Measurements from ENCODE around the gene XRCC4. TPM values are rescaled to one million over a fixed set of nuclear protein-coding genes. Genes with fewer than 3 reads are reported as not detected.

XRCC4 gene
- total RNA-seq, 1 donor, result 8.0 TPM

GRCh38 chr5:83145241-83145640 lies 67.9 kb downstream of the XRCC4 start:
- Histone ChIP-seq H4K20me1 (ENCODE audit: insufficient read depth, low read length) (no peaks in the 10 kb centered on the region), H3K4me3 (ENCODE audit: insufficient read depth, low read length) (no peak overlapping the region), H3K9me3 (ENCODE audit: low read depth, low read length) (no peaks in the 10 kb centered on the region), H2AFZ (ENCODE audit: low read length) (no peak overlapping the region), H3K4me2 (ENCODE audit: insufficient read depth, low read length) (no peak overlapping the region), H3K79me2 (ENCODE audit: insufficient read depth, low read length) (no peaks in the 10 kb centered on the region), H3K27ac (ENCODE audit: low read depth, low read length) (no peak overlapping the region), H3K4me1 (ENCODE audit: insufficient read depth, low read length) (no peaks in the 10 kb centered on the region), H3K27me3 (ENCODE audit: insufficient read depth, low read length) (no peaks in the 10 kb centered on the region), H3K36me3 (ENCODE audit: insufficient read depth, low read length) (no peaks in the 10 kb centered on the region)
- DNase-seq (ENCODE audit: insufficient read length, low spot score, missing footprints), result peak; percentile 15
- no peak for TF ChIP-seq CTCF (IDR thresholded peaks at IDR 0.05; ENCODE audit: extremely low read depth, low read depth, low read length)

- Histone ChIP-seq H4K20me1 (ENCODE audit: insufficient read depth, low read length) (no peaks in the 10 kb centered on the region), H3K36me3 (ENCODE audit: insufficient read depth, low read length) (no peaks in the 10 kb centered on the region), H3K27me3 (ENCODE audit: insufficient read depth, low read length) (no peaks in the 10 kb centered on the region), H3K9me3 (ENCODE audit: low read depth, low read length) (no peaks in the 10 kb centered on the region), H3K4me1 (ENCODE audit: insufficient read depth, low read length) (no peaks in the 10 kb centered on the region), H2AFZ (ENCODE audit: low read length) (no peak overlapping the region), H3K4me2 (ENCODE audit: insufficient read depth, low read length) (no peak overlapping the region), H3K79me2 (ENCODE audit: insufficient read depth, low read length) (no peaks in the 10 kb centered on the region), H3K4me3 (ENCODE audit: insufficient read depth, low read length) (no peak overlapping the region), H3K27ac (ENCODE audit: low read depth, low read length) (no peak overlapping the region)
- DNase-seq (ENCODE audit: insufficient read length, low spot score, missing footprints), result no peak
- TF ChIP-seq CTCF (IDR thresholded peaks at IDR 0.05; ENCODE audit: extremely low read depth, low read depth, low read length), result no peak
Observed at GRCh38 chr5:83145882-83146331, 68.6 kb downstream of the XRCC4 start.

GRCh38 chr5:83146441-83146840 lies 69.1 kb downstream of the XRCC4 start:
- no peak overlapping the region for H3K27ac ChIP-seq (ENCODE audit: low read depth, low read length)
- H3K4me2 ChIP-seq (ENCODE audit: insufficient read depth, low read length), result no peak overlapping the region
- no peak for DNase-seq (ENCODE audit: insufficient read length, low spot score, missing footprints)

GRCh38 chr5:83147593-83147992 lies 70.2 kb downstream of the XRCC4 start:
- Histone ChIP-seq H3K4me2 (ENCODE audit: insufficient read depth, low read length) (no peak overlapping the region), H3K4me1 (ENCODE audit: insufficient read depth, low read length) (no peaks in the 10 kb centered on the region), H3K9me3 (ENCODE audit: low read depth, low read length) (no peaks in the 10 kb centered on the region), H3K4me3 (ENCODE audit: insufficient read depth, low read length) (no peak overlapping the region), H3K27ac (ENCODE audit: low read depth, low read length) (no peak overlapping the region), H3K36me3 (ENCODE audit: insufficient read depth, low read length) (no peaks in the 10 kb centered on the region), H4K20me1 (ENCODE audit: insufficient read depth, low read length) (no peaks in the 10 kb centered on the region), H2AFZ (ENCODE audit: low read length) (no peak overlapping the region), H3K27me3 (ENCODE audit: insufficient read depth, low read length) (no peaks in the 10 kb centered on the region), H3K79me2 (ENCODE audit: insufficient read depth, low read length) (no peaks in the 10 kb centered on the region)
- DNase-seq (ENCODE audit: insufficient read length, low spot score, missing footprints), result no peak
- TF ChIP-seq CTCF (IDR thresholded peaks at IDR 0.05; ENCODE audit: extremely low read depth, low read depth, low read length), result no peak

More at GRCh38 chr5:83146441-83146840, 69.1 kb downstream of the XRCC4 start:
- no peaks in the 10 kb centered on the region for H3K79me2 ChIP-seq (ENCODE audit: insufficient read depth, low read length)
- no peak overlapping the region for H2AFZ ChIP-seq (ENCODE audit: low read length)
- H3K4me3 ChIP-seq (ENCODE audit: insufficient read depth, low read length), result no peak overlapping the region
- no peaks in the 10 kb centered on the region for H4K20me1 ChIP-seq (ENCODE audit: insufficient read depth, low read length)
- no peaks in the 10 kb centered on the region for H3K27me3 ChIP-seq (ENCODE audit: insufficient read depth, low read length)
- H3K4me1 ChIP-seq (ENCODE audit: insufficient read depth, low read length), result no peaks in the 10 kb centered on the region
- H3K9me3 ChIP-seq (ENCODE audit: low read depth, low read length), result no peaks in the 10 kb centered on the region
- no peaks in the 10 kb centered on the region for H3K36me3 ChIP-seq (ENCODE audit: insufficient read depth, low read length)
- TF ChIP-seq CTCF (IDR thresholded peaks at IDR 0.05; ENCODE audit: extremely low read depth, low read depth, low read length), result no peak
